Kidney (tissue), 14 donors: ENCODE data around the gene TIGD6. TPM values are rescaled to one million over a fixed set of nuclear protein-coding genes. Genes with fewer than 3 reads are reported as not detected.

Experiments
- DNase-seq, 5 donors: peaks; one replicate each; pipeline ENCODE4 v3.0.0-alpha.2; 2013 to 2020
- FAIRE-seq: peaks from 2 replicates; lab custom pipeline; 2012; peaks lifted over from hg19 to GRCh38; lab: Jason Lieb, UNC
- H3K27ac ChIP-seq, 2 donors: one replicate each; pipeline ENCODE4 v1.7.0; 2013; ENCODE audit warnings: low read depth in 2 of 2, low read length in 2 of 2, inconsistent platforms in 1 of 2
- H3K27me3 ChIP-seq: one replicate; pipeline ENCODE4 v1.7.1; 2013; ENCODE audit warnings: low read length, inconsistent platforms; ENCODE audit not compliant: control insufficient read depth, insufficient read depth
- H3K36me3 ChIP-seq, 3 donors: one replicate each; pipeline versions ENCODE4 v1.7.0 to v1.7.1; 2013; ENCODE audit warnings: low read length in 3 of 3, control low read depth in 1 of 3, inconsistent platforms in 1 of 3; ENCODE audit not compliant: insufficient read depth in 3 of 3, control insufficient read depth in 2 of 3
- H3K4me1 ChIP-seq, 3 donors: one replicate each; pipeline versions ENCODE4 v1.7.0 to v1.7.1; 2013; ENCODE audit warnings: low read length in 3 of 3, inconsistent platforms in 1 of 3, low read depth in 1 of 3; ENCODE audit not compliant: control insufficient read depth in 2 of 3, insufficient read depth in 2 of 3
- H3K4me3 ChIP-seq, 3 donors: one replicate each; pipeline versions ENCODE4 v1.7.0 to v1.8.1; 2013; ENCODE audit warnings: low read length in 3 of 3, control low read depth in 1 of 3, inconsistent platforms in 1 of 3
- H3K9ac ChIP-seq, 3 donors: one replicate each; pipeline versions ENCODE4 v1.7.0 to v1.7.1; 2013; ENCODE audit warnings: low read length in 3 of 3, control low read depth in 1 of 3, inconsistent platforms in 1 of 3
- H3K9me3 ChIP-seq, 3 donors: one replicate each; pipeline versions ENCODE4 v1.7.0 to v1.7.1; 2013; ENCODE audit warnings: low read length in 3 of 3, control low read depth in 1 of 3, inconsistent platforms in 1 of 3; ENCODE audit not compliant: control insufficient read depth in 2 of 3, insufficient read depth in 1 of 3
- intact Hi-C: fragments of 100-400 bp; cut with DNase I; formaldehyde crosslinking; loops from one replicate; pipeline ENCODE4 v1.11.1; 2022
- polyA plus RNA-seq: library from polyadenylated mRNA; stranded (reverse); fragments of 350-450 nt; fragmentation: Illumina TruSeq; extraction: RNeasy Lipid Tissue Mini Kit (QIAGEN cat#74804); gene quantifications from one replicate; pipeline ENCODE4 v1.2.3, GENCODE V29; 2014; ENCODE audit warnings: low read depth, low replicate concordance; ENCODE audit not compliant: insufficient read depth
- total RNA-seq: library from RNA; stranded (reverse); fragmentation: NEBNext Ultra II Directional; extraction: Animal tissue kit (Norgen Biotek cat#: 25700); gene quantifications from one replicate; pipeline ENCODE4 v1.2.1, GENCODE V29; 2021
- TF ChIP-seq, protein P1 (sequence below): IDR thresholded peaks from 3 replicates; pipeline ENCODE4 v1.5.1; 2012; ENCODE audit warnings: mild to moderate bottlenecking, moderate library complexity, borderline replicate concordance; ENCODE audit not compliant: insufficient read depth; ENCODE audit errors: extremely low read depth
- donor health status: control.
- donor health status: control.
- donor health status: control.
- donor health status: control.
- donor health status: control.
- donor health status: DM: yes; HTN: yes; CAD: no.
- donor health status: Normal renal cell carcinoma (clear cell type).

The TIGD6 gene
- total and polyA plus RNA-seq, 2 donors from 2014 or later, result 6.0 to 7.0 TPM

DNA sequence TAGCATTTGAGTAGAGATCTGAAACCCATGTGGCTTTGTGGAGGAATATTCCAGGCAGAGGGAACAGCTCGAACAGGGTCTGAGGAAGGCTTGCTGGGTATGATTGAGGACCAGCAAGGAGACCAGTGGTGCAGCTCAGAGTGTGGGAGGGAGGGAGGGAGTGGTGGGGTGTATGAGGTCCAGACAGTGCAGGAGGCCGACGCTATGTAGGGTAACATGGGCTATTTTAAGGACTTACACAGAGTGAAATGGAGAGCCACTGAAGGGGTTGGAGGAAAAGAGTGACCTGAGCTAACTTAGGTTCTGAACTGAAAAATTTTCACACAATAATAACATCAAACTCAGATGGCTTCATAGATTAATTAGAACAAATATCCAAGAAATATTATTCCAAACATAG, 42.0 kb upstream of the TIGD6 start:
- DNase-seq, result no peak
- H3K9ac ChIP-seq, result no peak overlapping the region
- H3K9me3 ChIP-seq, result no peaks in the 10 kb centered on the region
- H3K4me3 ChIP-seq, result no peak overlapping the region
- FAIRE-seq, result no peak
- H3K36me3 ChIP-seq, result peaks cover 6 to 79% (median 40%) of the 10 kb centered on the region in 3 donors
- H3K4me1 ChIP-seq, result peaks cover 0 to 11% (median 8%) of the 10 kb centered on the region in 3 donors
- H3K27me3 ChIP-seq, result no peaks in the 10 kb centered on the region
- TF ChIP-seq, protein P1, sequence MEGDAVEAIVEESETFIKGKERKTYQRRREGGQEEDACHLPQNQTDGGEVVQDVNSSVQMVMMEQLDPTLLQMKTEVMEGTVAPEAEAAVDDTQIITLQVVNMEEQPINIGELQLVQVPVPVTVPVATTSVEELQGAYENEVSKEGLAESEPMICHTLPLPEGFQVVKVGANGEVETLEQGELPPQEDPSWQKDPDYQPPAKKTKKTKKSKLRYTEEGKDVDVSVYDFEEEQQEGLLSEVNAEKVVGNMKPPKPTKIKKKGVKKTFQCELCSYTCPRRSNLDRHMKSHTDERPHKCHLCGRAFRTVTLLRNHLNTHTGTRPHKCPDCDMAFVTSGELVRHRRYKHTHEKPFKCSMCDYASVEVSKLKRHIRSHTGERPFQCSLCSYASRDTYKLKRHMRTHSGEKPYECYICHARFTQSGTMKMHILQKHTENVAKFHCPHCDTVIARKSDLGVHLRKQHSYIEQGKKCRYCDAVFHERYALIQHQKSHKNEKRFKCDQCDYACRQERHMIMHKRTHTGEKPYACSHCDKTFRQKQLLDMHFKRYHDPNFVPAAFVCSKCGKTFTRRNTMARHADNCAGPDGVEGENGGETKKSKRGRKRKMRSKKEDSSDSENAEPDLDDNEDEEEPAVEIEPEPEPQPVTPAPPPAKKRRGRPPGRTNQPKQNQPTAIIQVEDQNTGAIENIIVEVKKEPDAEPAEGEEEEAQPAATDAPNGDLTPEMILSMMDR, result no peak
- no peak overlapping the region for H3K27ac ChIP-seq
- intact Hi-C loops, result no loop called here

DNA sequence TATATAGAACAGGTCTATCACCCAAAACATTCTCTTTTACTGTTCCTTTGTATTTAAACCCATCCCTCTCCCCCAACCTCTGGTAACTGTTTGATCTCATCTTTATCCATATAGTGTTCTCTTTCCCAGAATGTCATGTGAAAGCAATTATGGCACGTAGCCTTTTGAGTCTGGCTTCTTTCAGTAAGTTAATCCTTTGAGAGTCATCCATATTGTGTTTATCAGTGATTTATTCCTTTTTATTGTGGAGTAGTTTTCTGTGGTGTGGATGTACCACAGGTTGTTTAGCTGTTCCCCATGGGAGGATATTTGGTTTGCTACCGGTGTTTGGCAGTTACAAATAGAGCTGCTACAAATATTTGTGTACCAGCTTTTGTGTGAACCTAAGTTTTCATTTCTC, 38.1 kb upstream of the TIGD6 start:
- intact Hi-C loops, result no loop called here
- H3K4me1 ChIP-seq, result peaks cover 0 to under 1% (median 0%) of the 10 kb centered on the region in 3 donors
- TF ChIP-seq, protein P1, result no peak
- no peak overlapping the region for H3K4me3 ChIP-seq
- DNase-seq (no peak), FAIRE-seq (no peak)
- no peak overlapping the region for H3K27ac ChIP-seq
- no peak overlapping the region for H3K9ac ChIP-seq
- no peaks in the 10 kb centered on the region for H3K27me3 ChIP-seq
- H3K36me3 ChIP-seq, result peaks cover 9 to 81% (median 52%) of the 10 kb centered on the region in 3 donors
- H3K9me3 ChIP-seq, result no peaks in the 10 kb centered on the region

DNA sequence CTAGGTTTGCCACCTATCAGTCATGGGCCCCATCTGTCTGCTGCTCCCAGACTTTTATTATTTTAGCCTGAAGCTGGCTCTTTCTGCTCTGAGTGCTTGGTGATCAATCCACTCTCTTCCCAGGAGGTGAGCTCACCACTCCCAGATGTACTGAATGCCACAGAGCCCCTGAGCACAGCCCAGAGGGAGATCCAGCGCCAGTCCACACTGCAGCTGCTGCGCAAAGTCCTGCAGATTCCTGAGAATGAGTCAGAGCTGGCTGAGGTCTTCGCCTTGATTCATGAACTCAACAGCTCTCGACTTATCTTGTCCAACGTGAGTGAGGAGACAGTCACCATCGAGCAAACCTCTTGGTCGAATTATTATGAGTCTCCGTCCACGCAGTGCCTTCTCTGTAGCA, 36.1 kb upstream of the TIGD6 start:
- no peaks in the 10 kb centered on the region for H3K9me3 ChIP-seq
- H3K27ac ChIP-seq, result no peak overlapping the region
- H3K9ac ChIP-seq, result no peak overlapping the region
- no peaks in the 10 kb centered on the region for H3K4me1 ChIP-seq
- intact Hi-C loops, result no loop called here
- no peak for DNase-seq
- peaks cover 10 to 84% (median 60%) of the 10 kb centered on the region in 3 donors for H3K36me3 ChIP-seq
- FAIRE-seq, result no peak
- no peak overlapping the region for H3K4me3 ChIP-seq
- TF ChIP-seq, protein P1, result no peak
- H3K27me3 ChIP-seq, result no peaks in the 10 kb centered on the region
